OCI-LY1 (cell line): ENCODE measurements around the gene ALG9.

Experiments used
- CTCF ChIP-seq: fragments of 200-600 bp; sonication (generic), shearing (Covaris generic); IDR thresholded peaks from 2 replicates; pipeline ENCODE4 v1.5.1; 2017; ENCODE audit warnings: mild to moderate bottlenecking, antibody characterized with exemption, low read length, moderate library complexity, mixed read lengths
- EZH2 ChIP-seq: fragments of 200-600 bp; sonication (generic), shearing (Covaris generic); IDR thresholded peaks from 2 replicates; pipeline ENCODE4 v1.8.0; 2017; ENCODE audit warnings: borderline replicate concordance, mixed run types, mild to moderate bottlenecking, antibody characterized with exemption, low read length, moderate library complexity, mixed read lengths

- TF ChIP-seq CTCF (no peak), EZH2 (no peak)
Observed at GRCh38 chr11:111920908-111921307, 49.5 kb upstream of the ALG9 start.
